Panc1 (cell line): ENCODE results near the gene PHF23. TPM values are rescaled to one million over a fixed set of nuclear protein-coding genes. Genes with fewer than 3 reads are reported as not detected.

Source experiments
- ATAC-seq: fragments of 200-7000 bp; cut with Tn5 transposase; 2 replicates; pipeline ENCODE4 v1.9.1; 2020; ENCODE audit warnings: mild to moderate bottlenecking, moderate library complexity
- BruUV-seq: library from RNA; stranded (reverse); fragments of 400-500 nt; replicated peaks from 2 replicates; lab custom pipeline; 2021; lab: Mats Ljungman, UMichigan
- CTCF ChIA-PET: fragments of 300-600 bp; sonication (Branson Sonifier 250); formaldehyde crosslinking; loops from one replicate; lab custom pipeline; 2022; ENCODE audit warnings: antibody characterized with exemption; lab: Charles Lee
- POLR2A ChIA-PET: fragments of 300-600 bp; sonication (Branson Sonifier 250); formaldehyde crosslinking; loops from one replicate; lab custom pipeline; 2022; ENCODE audit warnings: antibody characterized with exemption; lab: Charles Lee
- DNase-seq: peaks from one replicate; pipeline ENCODE4 v3.0.0-alpha.2; 2010; ENCODE audit warnings: low read depth, low spot score
- H3K27ac ChIP-seq: 2 replicates; pipeline ENCODE4 v1.5.1; 2011; ENCODE audit warnings: mild to moderate bottlenecking, low read length, inconsistent platforms
- H3K27me3 ChIP-seq: fragments of 200-500 bp; sonication (Bioruptor generic); 2 replicates; pipeline ENCODE4 v1.6.0; 2014; ENCODE audit warnings: low read length, inconsistent platforms; ENCODE audit not compliant: control insufficient read depth, insufficient read depth
- H3K36me3 ChIP-seq: fragments of 200-500 bp; sonication (Bioruptor generic); 2 replicates; pipeline ENCODE4 v1.5.1; 2014; ENCODE audit warnings: inconsistent platforms, mild to moderate bottlenecking, low read length, moderate library complexity; ENCODE audit not compliant: control insufficient read depth, insufficient read depth
- H3K4me1 ChIP-seq: 2 replicates; pipeline ENCODE4 v1.5.1; 2011; ENCODE audit warnings: inconsistent platforms, mild to moderate bottlenecking, low read length, moderate library complexity; ENCODE audit not compliant: control insufficient read depth, insufficient read depth
- H3K4me3 ChIP-seq, 2 experiments: 2 replicates each; pipeline ENCODE4 v1.5.1; 2011 to 2012; ENCODE audit warnings: low read depth in 2 of 2, low read length in 2 of 2, mild to moderate bottlenecking in 2 of 2, inconsistent platforms in 1 of 2, moderate library complexity in 1 of 2
- H3K9me3 ChIP-seq: fragments of 200-500 bp; sonication (Bioruptor generic); 2 replicates; pipeline ENCODE4 v1.5.1; 2014; ENCODE audit warnings: low read depth, mild to moderate bottlenecking, inconsistent platforms, low read length, moderate library complexity; ENCODE audit not compliant: control insufficient read depth, insufficient read depth
- CTCF ChIP-seq: fragments of 450-650 bp; IDR thresholded peaks from 2 replicates; pipeline ENCODE4 v1.5.1; 2017; ENCODE audit warnings: mild to moderate bottlenecking
- POLR2AphosphoS5 ChIP-seq: IDR thresholded peaks from 2 replicates; pipeline ENCODE4 v1.6.1; 2012; ENCODE audit warnings: mild to moderate bottlenecking, low read depth, low read length, moderate library complexity
- REST ChIP-seq, 2 experiments: IDR thresholded peaks; 2 replicates each; pipeline ENCODE4 v1.6.1; 2011 to 2012; ENCODE audit warnings: low read depth in 2 of 2, control low read depth in 1 of 2, low read length in 1 of 2, mild to moderate bottlenecking in 1 of 2, moderate library complexity in 1 of 2; ENCODE audit not compliant: insufficient read depth in 1 of 2
- SIN3A ChIP-seq: IDR thresholded peaks from 2 replicates; pipeline ENCODE4 v1.6.1; 2012; ENCODE audit warnings: low read depth, mild to moderate bottlenecking, low read length, moderate library complexity, borderline replicate concordance; ENCODE audit not compliant: insufficient read depth
- TCF7L2 ChIP-seq: IDR thresholded peaks from 2 replicates; pipeline ENCODE4 v1.6.1; 2011; ENCODE audit warnings: mild to moderate bottlenecking, low read depth, low read length, inconsistent platforms
- in situ Hi-C: cut with HindIII; loops from 2 replicates; pipeline ENCODE4 v1.10.0; 2016; ENCODE audit warnings: low sequenced_read_pairs, low pct_unique_long_range_greater_than_20kb
- intact Hi-C: fragments of 100-400 bp; cut with micrococcal nuclease; formaldehyde crosslinking; loops from one replicate; pipeline ENCODE4 v1.10.0; 2022; ENCODE audit not compliant: unreplicated experiment
- total RNA-seq: library from RNA; stranded (reverse); gene quantifications from one replicate; pipeline ENCODE4 v1.2.1, GENCODE V29; 2021; ENCODE audit not compliant: unreplicated experiment

Gene PHF23
- total RNA-seq, 1 experiment from 2014 or later: 69.3 TPM

- in situ Hi-C loops: no loop called here
- peak overlapping the region; percentile 57 for H3K27ac ChIP-seq
- H3K4me3 ChIP-seq: no peak overlapping the region
- no peaks in the 10 kb centered on the region for H3K27me3 ChIP-seq
- H3K9me3 ChIP-seq: no peaks in the 10 kb centered on the region
- BruUV-seq: no TSS peak
- TF ChIP-seq POLR2AphosphoS5 (no peak), REST (IDR thresholded peaks at IDR 0.05; ENCODE audit: insufficient read depth in 1 of 2, low read depth in 2 of 2, low read length in 1 of 2) (no peak), TCF7L2 (no peak), SIN3A (no peak), CTCF (no peak)
- ChIA-PET CTCF (interaction anchor here (0.5 kb wide), 1 partner anchor 411 kb away, joined by 3 read pairs; no protein-coding TSS in a partner anchor), POLR2A (no interaction called here)
- intact Hi-C loops: no loop called here
- H3K36me3 ChIP-seq: peaks cover 5% of the 10 kb centered on the region; the same call in 1 of the 2 replicates
- no peak for DNase-seq
- ATAC-seq: no peak
- H3K4me1 ChIP-seq: peaks cover 57% of the 10 kb centered on the region
These were observed 15.9 kb downstream of the PHF23 start for GRCh38 chr17:7223375-7223774.

- intact Hi-C loops: no loop called here
- ATAC-seq (peak; percentile 1; the same call in 1 of the 2 replicates), DNase-seq (no peak)
- no TSS peak for BruUV-seq
- peaks cover 5% of the 10 kb centered on the region; the same call in 1 of the 2 replicates for H3K36me3 ChIP-seq
- in situ Hi-C loops: no loop called here
- no peak overlapping the region for H3K4me3 ChIP-seq
- peak overlapping the region; percentile 48; the same call in 1 of the 2 replicates for H3K27ac ChIP-seq
- no peaks in the 10 kb centered on the region for H3K27me3 ChIP-seq
- CTCF ChIA-PET: interaction anchor here (0.5 kb wide), 1 partner anchor 411 kb away, joined by 3 read pairs; no protein-coding TSS in a partner anchor
- H3K4me1 ChIP-seq: peaks cover 62% of the 10 kb centered on the region
- POLR2A ChIA-PET: interaction anchor here (0.5 kb wide), 1 partner anchor 83 kb away, joined by 5 read pairs; no protein-coding TSS in a partner anchor
- TF ChIP-seq SIN3A: 0 out of 2 replicates have a peak, but pooled peaks have one; percentile 55
- TF ChIP-seq TCF7L2: no peak
- H3K9me3 ChIP-seq: no peaks in the 10 kb centered on the region
These were observed 16.3 kb downstream of the PHF23 start for GRCh38 chr17:7222972-7223292.
